HG02981 (cell line): Measurements from ENCODE around the gene DDX49.
A peak's percentile ranks its signal among the peaks of the same experiment; 100 is the strongest.

Experiments
- ATAC-seq: cut with Tn5 transposase; IDR thresholded peaks from one replicate; pipeline ENCODE4 v1.9.1; 2021; ENCODE audit warnings: mild to moderate bottlenecking, moderate library complexity; ENCODE audit not compliant: unreplicated experiment

DDX49 gene

DNA sequence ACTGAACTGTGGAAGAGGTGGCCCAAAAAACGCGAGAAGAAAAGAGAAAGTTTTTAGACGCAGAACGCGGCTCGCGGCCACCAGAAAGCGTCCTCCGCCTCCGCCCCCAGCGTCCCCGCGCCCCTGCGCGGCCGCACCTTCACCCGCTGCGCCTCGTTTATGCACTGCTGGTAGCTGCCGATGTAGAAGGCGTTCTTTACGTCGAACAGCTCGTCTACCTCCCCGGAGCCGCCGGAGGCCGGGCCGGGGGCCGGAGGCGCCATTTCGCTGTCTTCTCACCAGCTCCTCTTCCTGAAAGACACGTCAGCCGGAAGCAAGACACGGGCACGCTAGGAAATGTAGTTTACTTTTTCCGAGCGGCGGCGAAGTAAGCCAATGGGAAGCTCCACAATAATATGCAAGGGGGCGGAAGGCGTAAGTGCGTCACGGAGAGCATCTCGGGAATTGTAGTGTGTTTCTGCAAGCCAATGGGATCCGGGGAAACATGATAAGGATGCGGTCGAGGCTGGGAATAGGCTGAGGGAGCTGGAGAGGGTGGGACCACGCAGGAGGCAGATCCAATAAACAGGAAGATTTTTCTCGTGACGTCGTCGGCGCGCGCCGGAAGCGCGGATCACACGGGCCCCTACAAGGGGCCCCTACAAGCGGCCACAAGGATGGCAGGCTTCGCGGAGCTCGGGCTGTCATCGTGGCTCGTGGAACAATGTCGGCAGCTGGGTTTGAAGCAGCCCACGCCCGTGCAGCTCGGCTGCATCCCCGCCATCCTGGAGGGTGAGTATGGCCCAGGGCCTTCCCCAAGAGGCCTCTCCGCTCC, at the start of gene DDX49, which contains the start of gene COPE:
TSS of gene DDX49 (plus strand) at position 630 of the 814 bp plus-strand sequence. CDS start at position 657, 27 bp downstream.
TSS of gene COPE (minus strand) at position 302 of the 814 bp plus-strand sequence. CDS start at position 263, 39 bp downstream.
- ATAC-seq, result peak; percentile 88

DNA sequence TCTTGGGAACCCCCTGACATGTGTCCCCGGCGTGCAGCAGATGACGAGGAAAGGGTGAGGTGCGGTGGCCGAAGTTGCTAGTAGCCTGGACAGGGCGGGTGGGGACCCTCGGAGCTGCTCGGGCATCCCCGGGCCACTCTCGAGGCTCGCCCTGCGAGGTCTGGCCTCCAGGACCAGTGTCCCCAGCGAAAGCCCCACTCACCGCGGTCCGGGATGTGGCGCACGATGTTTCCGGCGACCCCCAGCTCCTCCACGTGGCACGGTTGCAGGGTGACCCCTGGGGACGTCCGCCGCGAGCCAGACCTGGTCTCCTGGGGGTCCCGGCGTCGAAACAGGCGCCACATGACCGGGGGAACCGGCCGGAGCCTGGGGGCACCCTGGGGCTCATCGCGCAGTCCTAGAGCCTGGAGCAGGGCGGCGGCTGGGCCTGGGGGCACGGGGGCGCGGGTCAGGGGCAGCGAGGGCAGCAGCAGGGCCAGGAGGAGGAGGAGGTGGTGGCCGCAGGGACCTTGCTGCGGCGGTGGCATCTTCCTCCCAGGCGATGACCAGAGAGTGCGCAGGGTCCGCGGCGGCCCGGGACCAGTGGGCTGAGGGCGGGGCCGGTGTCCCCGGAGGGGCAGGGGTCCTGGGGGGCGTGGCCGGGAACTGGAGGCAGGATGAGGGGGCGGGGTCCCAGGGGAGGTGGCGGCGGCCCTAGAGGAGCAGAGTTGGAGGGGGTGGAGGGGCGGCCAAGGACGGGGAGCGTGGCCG, 49.6 kb upstream of the DDX49 start:
- ATAC-seq, result no peak

DNA sequence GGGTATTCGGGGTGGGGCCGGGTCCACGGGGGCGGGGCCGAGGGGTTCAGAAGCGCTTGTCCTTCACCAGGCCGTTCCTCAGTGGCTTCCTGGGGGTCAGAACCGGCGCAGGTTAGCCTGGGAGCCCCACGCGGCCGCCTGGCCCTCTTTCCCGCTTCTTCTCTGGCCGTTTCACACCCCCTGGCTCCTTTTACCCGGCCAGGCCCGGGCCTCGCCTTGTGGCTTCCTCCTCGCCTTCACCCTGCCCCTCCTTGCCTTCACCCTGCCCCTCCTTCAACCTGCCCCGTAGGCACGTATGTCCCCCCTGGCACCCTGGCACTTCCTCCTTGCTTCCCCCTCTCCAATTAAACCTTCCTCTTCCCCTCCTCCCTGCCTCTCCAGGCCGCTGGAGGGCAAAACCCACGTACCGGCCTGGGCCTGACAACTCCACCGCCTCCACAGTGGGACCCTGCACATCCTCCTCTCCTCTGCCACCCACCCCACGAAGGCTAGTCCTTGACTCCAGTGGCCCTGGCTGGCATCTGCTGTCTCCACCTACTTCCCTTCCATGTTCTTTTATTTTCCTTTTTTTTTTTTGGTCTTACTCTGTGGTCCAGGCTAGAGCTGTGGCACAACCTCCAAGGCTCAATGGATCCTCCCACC, 48.9 kb upstream of the DDX49 start:
- ATAC-seq, result no peak

- no peak for ATAC-seq
These were observed 48.0 kb upstream of the DDX49 start for GRCh38 chr19:18871543-18871942.

- no peak for ATAC-seq
These were observed 43.8 kb upstream of the DDX49 start for GRCh38 chr19:18875726-18876125.

DNA sequence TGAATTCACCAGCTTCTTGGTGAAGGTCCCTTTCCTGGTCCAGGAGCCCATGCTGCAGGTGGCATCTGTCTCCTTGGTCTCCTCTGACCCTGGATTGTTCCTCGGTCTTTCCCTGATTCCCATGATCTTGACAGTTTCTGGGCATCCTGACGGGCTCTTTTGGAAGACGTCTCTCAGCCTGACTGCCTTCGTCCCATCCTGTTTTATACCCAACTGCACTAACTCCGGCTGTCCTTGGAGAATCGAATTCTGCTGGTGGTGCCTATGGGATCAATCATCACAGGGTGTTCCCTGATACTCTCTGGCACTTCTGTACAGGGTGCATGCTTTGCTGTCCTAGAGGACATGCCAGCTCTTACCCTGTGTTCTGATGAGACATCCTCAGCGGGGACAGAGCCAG, 42.6 kb upstream of the DDX49 start:
- ATAC-seq, result no peak

- no peak for ATAC-seq
These were observed 41.3 kb upstream of the DDX49 start for GRCh38 chr19:18878058-18878797.

DNA sequence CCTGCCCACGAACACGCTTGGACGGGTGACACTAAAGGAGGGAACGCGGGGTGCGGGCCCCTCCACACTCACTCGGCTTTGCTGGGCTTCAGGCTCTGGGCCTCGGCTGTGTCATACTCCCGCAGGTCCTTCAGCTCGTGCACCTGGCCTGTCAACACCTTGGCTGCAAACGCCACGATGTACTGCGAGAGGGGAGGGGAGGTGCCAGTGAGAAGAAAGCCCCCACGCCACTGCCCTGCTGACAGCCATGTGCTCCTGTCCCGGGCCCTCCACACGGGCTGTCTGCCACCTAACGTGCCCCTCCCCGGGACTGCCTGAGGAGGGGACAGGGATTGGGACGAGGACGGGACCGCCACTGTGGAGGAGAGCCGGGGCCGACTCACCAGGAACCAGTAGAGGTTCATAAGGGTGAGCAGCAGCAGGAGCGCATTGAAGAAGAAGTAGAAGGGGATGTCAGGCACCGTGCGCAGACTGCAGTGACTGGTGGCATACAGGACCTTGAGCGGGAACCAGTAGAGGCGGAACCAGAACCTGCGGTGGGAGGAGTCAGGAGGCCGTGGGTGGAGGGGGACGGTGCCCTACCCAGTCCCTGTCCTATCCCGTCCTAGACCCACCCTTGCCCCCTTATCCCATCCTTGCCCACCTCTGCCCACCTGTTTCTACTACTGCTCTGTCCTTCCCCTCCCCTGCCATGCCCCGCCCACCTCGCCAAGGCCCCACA, 40.5 kb upstream of the DDX49 start:
- ATAC-seq, result no peak

- no peak for ATAC-seq
These were observed 39.7 kb upstream of the DDX49 start for GRCh38 chr19:18879579-18880373.

GRCh38 chr19:18881491-18881890, 38.0 kb upstream of the DDX49 start:
- no peak for ATAC-seq

DNA sequence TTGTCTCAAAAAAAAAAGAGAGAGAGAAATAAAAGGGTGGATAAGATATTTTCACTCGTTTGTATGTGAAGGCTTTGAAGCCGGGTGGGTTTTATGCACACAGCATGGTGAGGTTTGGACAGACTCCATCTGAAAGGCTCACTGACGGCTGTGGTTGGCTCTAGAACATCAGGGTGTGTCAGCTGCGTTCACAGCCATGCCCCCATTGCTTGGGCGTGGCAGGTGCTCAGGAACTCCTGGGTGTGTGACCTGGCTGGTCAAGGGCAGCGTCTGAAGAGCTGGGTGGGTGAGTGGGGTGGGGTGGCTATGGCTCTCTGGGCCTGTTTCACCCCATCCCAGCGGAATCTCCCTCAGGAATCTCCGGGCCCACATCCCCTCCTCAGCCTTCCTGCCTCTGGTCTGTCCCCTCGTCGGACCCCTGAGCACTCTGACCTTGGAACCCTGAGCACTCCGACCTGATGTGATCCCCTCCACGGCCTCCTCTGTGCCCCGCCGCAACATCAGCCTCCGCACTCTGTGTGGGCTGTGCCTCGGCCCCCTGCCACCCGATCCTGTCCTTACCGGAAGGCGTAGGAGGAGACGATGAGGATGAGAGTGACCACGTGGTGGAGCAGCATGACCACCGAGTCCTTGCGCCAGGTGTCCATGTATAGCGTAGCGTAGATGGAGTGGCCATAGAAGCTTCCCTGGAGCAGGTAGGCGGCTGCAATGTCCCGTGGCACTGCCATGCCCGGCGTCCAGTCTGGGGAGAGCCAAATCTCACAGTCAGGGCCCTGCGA, 35.8 kb upstream of the DDX49 start:
- ATAC-seq, result no peak

- ATAC-seq, result no peak
These were observed 32.5 kb upstream of the DDX49 start for GRCh38 chr19:18886972-18887371.

GRCh38 chr19:18889949-18890745, 29.4 kb upstream of the DDX49 start:
- ATAC-seq, result no peak

- no peak for ATAC-seq
These were observed 25.8 kb upstream of the DDX49 start for GRCh38 chr19:18893587-18894253.

GRCh38 chr19:18894254-18895037, 25.1 kb upstream of the DDX49 start:
- ATAC-seq, result no peak

DNA sequence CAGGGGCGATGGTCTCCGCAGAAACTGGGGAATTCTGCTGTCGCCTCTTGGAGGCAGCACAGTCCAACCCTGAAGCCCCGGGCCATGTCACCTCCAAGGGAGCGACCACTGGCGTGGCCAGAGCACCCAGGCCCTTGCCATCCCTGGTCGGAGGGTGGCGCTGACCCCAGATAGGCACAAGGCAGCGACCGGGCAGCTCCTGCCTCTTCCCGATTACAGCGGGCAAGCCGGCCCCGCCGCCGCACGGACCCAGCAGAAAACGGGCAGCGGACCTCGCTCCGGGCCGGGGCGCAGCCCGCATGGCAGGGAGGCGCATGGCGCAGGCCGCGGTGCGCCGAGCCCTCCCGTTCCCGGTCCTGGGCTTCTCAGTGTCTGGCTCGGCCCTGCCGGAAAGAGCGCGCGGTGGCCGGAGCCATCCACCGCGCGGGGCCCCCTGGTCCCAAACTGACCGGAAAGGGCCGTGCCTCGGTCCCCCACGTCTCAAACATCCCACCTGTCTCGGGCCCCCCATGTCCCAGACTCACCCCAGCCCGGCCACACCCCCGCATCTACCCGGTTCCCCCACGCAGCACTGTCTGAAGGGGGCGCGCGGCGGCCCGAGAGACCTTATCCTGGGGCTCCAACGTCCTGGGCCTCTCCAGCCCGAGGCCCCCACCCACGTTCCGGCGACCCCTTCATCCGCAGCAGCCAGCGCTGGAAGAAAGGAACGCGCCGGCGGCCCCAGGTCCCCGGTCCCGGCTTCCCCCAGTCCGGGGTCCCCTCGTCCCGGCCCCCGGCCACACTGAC, 24.3 kb upstream of the DDX49 start:
- no peak for ATAC-seq
